ENCODE measurements around the gene APOBEC3F. TPM values are rescaled to one million over a fixed set of nuclear protein-coding genes. Genes with fewer than 3 reads are reported as not detected.
"Not testable (repeated sequence)": the region's sequence is repeated elsewhere in the genome, so short reads cannot be mapped to it uniquely, and the experiment has no call there.

Gene APOBEC3F
- total RNA-seq, 3 donors from 2014 or later (not counting 1 experiment from before 2014, with no cell fraction given) = 30.1 to 54.4 (median 41.0) TPM

DNA sequence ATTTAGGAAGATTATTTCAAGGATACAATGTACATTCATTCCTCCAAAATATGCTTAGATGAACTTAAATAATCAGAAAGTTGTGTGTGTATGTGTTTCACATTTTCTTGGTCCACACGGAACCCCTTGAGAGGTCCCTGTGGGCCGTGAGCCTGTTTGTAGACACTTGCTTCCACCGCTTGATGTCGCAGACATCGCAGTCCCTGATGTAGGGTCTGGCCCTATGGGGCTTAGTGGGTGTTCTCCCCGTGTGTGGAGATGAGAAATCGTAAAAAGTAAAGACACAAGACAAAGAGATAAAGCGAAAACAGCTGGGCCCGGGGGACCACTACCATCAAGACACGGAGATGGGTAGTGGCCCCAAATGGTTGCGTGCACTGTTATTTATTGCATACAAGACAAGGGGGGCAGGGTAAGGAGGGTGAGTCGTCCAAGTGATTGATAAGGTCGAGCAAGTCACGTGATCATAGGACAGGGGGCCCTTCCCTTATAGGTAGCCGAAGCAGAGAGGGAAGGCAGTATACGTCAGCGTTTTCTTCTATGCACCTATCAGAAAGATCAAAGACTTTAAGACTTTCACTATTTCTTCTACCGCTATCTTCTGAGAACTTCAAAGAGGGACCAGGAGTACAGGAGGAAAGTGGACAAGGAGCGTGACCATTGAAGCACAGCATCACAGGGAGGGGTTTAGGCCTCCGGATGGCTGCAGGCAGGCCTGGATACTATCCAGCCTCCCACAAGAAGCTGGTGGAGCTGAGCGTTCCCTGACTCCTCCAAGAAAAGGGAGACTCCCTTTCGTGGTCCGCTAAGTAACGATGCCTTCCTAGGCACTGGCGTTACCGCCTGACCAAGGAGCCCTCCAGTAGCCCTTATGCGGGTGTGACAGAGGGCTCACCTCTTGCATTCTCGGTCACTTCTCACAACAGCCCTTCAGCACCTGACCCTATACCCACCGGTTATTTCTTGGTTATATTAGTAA is 27.8 kb upstream of the APOBEC3F start:
- Mint-ChIP-seq H3K4me1 (peaks cover 23 to 40% of the 10 kb centered on the region in 2 donors), H3K27me3 (ENCODE audit: low read depth in 2 of 2) (no peaks in the 10 kb centered on the region), H3K27ac (peak overlapping the region; percentile 93 to 96), H3K4me3 (peak overlapping the region; percentile 59), H3K9me3 (no peaks in the 10 kb centered on the region), H3K36me3 (no peaks in the 10 kb centered on the region)
- ATAC-seq (no peak), DNase-seq (no peak)
- peaks cover 40% of the 10 kb centered on the region for H3K4me1 ChIP-seq (ENCODE audit: control insufficient read depth, insufficient read depth, low read length)
- intact Hi-C loops (cut with micrococcal nuclease) = no loop called here
- WGBS (ENCODE audit: insufficient coverage) = 92% methylated on average over 26 of the region's 29 CpGs
- TF ChIP-seq, protein P1, sequence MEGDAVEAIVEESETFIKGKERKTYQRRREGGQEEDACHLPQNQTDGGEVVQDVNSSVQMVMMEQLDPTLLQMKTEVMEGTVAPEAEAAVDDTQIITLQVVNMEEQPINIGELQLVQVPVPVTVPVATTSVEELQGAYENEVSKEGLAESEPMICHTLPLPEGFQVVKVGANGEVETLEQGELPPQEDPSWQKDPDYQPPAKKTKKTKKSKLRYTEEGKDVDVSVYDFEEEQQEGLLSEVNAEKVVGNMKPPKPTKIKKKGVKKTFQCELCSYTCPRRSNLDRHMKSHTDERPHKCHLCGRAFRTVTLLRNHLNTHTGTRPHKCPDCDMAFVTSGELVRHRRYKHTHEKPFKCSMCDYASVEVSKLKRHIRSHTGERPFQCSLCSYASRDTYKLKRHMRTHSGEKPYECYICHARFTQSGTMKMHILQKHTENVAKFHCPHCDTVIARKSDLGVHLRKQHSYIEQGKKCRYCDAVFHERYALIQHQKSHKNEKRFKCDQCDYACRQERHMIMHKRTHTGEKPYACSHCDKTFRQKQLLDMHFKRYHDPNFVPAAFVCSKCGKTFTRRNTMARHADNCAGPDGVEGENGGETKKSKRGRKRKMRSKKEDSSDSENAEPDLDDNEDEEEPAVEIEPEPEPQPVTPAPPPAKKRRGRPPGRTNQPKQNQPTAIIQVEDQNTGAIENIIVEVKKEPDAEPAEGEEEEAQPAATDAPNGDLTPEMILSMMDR (IDR thresholded peaks at IDR 0.05) = no peak
- no peak overlapping the region for H3K4me3 ChIP-seq (ENCODE audit: low read length)
- no peaks in the 10 kb centered on the region for H3K27me3 ChIP-seq (ENCODE audit: control insufficient read depth, insufficient read depth, low read length)
- H3K9me3 ChIP-seq (ENCODE audit: control insufficient read depth, insufficient read depth, low read length) = no peaks in the 10 kb centered on the region
- H3K27ac ChIP-seq (ENCODE audit: low read length) = peak overlapping the region; percentile 93
- H3K36me3 ChIP-seq (ENCODE audit: control insufficient read depth, insufficient read depth, low read length) = peaks cover 3% of the 10 kb centered on the region

DNA sequence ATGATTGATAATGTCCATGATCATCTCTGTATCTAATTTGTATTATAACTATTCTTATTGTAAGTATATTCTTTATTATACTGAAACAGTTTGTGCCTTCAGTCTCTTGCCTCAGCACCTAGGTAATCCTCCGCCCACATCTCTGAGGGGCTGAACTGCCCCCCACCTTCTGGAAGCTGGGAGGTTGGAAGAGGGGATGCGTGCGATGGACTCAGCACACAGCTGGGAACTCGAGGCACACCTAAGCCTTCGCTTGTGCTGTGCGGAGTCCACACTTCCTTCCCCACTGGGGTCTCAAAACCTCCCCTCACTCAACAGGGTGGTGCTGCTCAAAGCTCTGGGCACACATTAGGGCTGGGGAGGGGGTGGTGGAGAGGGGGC is 27.1 kb upstream of the APOBEC3F start:
- H3K36me3 Mint-ChIP-seq; H3K27me3 ChIP-seq (ENCODE audit: control insufficient read depth, insufficient read depth, low read length); H3K27me3 Mint-ChIP-seq (ENCODE audit: low read depth in 2 of 2); H3K9me3 ChIP-seq (ENCODE audit: control insufficient read depth, insufficient read depth, low read length); intact Hi-C loops (cut with micrococcal nuclease); H3K9me3 Mint-ChIP-seq: not testable (repeated sequence)
- peak overlapping the region; percentile 93 to 96 for H3K27ac Mint-ChIP-seq
- peak overlapping the region; percentile 61 for H3K4me3 ChIP-seq (ENCODE audit: low read length)
- H3K27ac ChIP-seq (ENCODE audit: low read length) = peak overlapping the region; percentile 93
- peak overlapping the region; percentile 97 for H3K4me3 Mint-ChIP-seq
- peak in 1 of 2 donors; percentile 35 for DNase-seq
- peaks cover 11% of the 10 kb centered on the region for H3K36me3 ChIP-seq (ENCODE audit: control insufficient read depth, insufficient read depth, low read length)
- peaks cover 40% of the 10 kb centered on the region for H3K4me1 ChIP-seq (ENCODE audit: control insufficient read depth, insufficient read depth, low read length)
- peaks cover 18 to 46% of the 10 kb centered on the region in 2 donors for H3K4me1 Mint-ChIP-seq
- WGBS (ENCODE audit: insufficient coverage) = no CpG with 5 or more reads among the region's 6 CpGs
- peak; percentile 16 to 43 (median 29) for ATAC-seq

DNA sequence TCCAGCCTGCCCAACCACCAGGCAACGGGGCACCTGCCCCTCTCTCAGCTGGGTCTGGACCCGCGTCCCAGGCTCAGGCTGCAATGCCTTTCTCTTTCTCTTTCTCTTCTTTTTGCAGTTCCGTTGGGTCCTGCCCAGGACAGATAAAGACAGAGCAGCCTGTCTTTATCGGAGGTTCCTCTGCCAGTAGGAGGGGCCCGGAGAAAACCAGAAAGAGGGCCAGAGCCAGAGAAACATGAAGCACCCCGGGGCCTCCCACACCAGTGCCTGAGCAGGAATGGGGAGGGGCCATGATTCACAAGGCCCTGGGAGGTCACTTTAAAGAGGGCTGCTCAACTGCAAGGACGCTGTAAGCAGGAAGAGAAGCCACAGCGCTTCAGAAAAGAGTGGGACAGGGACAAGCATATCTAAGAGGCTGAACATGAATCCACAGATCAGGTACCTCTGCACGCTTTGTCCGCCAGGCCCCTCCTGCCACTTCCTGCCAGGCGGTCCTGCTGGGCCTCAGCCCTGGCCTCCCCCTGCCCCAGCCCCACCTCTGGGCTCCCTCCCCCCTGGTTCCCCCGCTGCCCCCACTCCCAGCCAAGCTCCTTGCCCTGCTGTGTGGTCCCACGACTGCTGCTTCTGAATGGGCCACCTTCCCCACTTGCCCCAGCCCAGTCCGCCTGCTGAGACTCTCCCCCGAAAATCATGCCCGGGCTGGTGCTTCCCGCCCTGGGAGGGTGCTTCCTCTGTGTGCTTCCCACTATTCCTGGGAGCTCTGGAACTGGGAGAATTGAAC is 26.5 kb upstream of the APOBEC3F start, which contains the start of gene APOBEC3C:
Gene APOBEC3C (plus strand): TSS at position 316 of the 781 bp plus-strand sequence. CDS start 106 bp downstream, at position 422.
- H3K36me3 Mint-ChIP-seq = no peaks in the 10 kb centered on the region
- under 1% methylated on average over 18 of the region's 18 CpGs for WGBS (ENCODE audit: insufficient coverage)
- intact Hi-C loops (cut with micrococcal nuclease) = loop anchor here (2.0 kb wide), 2 partner anchors 77 to 109 kb away; no protein-coding TSS in a partner anchor
- no peaks in the 10 kb centered on the region for H3K27me3 Mint-ChIP-seq (ENCODE audit: low read depth in 2 of 2)
- peak; percentile 91 to 93 (median 92) for ATAC-seq
- DNase-seq = peak; percentile 66 to 84
- H3K4me1 Mint-ChIP-seq = peaks cover 18 to 48% of the 10 kb centered on the region in 2 donors
- H3K4me3 Mint-ChIP-seq = peak within 1 kb of the TSS; percentile 97
- peaks cover 16% of the 10 kb centered on the region for H3K36me3 ChIP-seq (ENCODE audit: control insufficient read depth, insufficient read depth, low read length)
- TF ChIP-seq, protein P1 (IDR thresholded peaks at IDR 0.05) = no peak
- H3K27ac Mint-ChIP-seq = peak within 1 kb of the TSS; percentile 93 to 96
- H3K27ac ChIP-seq (ENCODE audit: low read length) = peak within 1 kb of the TSS; percentile 93
- H3K9me3 ChIP-seq (ENCODE audit: control insufficient read depth, insufficient read depth, low read length) = no peaks in the 10 kb centered on the region
- peak within 1 kb of the TSS; percentile 61 for H3K4me3 ChIP-seq (ENCODE audit: low read length)
- no peaks in the 10 kb centered on the region for H3K9me3 Mint-ChIP-seq
- peaks cover 40% of the 10 kb centered on the region for H3K4me1 ChIP-seq (ENCODE audit: control insufficient read depth, insufficient read depth, low read length)
- H3K27me3 ChIP-seq (ENCODE audit: control insufficient read depth, insufficient read depth, low read length) = no peaks in the 10 kb centered on the region

DNA sequence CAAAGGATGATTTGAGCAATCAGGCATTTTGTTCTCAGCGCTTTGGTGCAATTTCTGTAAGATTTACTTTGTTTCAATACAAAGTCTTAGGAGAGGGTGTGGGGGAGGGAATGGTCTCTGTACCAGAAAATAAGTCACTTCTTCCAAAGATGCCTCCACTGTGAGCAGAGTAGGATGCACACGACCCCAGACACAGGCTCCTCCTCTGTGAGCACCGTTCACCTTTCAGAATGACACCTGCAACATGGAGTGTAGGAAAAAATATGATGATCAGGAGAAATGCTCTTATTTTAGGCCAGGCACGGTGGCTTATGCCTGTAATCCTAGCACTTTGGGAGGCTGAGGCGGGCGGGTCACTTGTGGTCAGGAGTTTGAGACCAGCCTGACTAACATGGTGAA is 25.9 kb upstream of the APOBEC3F start:
- not testable (repeated sequence) for H3K27me3 Mint-ChIP-seq (ENCODE audit: low read depth in 2 of 2); ATAC-seq; H3K9me3 ChIP-seq (ENCODE audit: control insufficient read depth, insufficient read depth, low read length); H3K36me3 Mint-ChIP-seq; H3K9me3 Mint-ChIP-seq; H3K27me3 ChIP-seq (ENCODE audit: control insufficient read depth, insufficient read depth, low read length)
- WGBS (ENCODE audit: insufficient coverage) = 17% methylated on average over 6 of the region's 6 CpGs
- peak in 1 of 2 donors; percentile 30 for DNase-seq
- peaks cover 18 to 52% of the 10 kb centered on the region in 2 donors for H3K4me1 Mint-ChIP-seq
- H3K4me1 ChIP-seq (ENCODE audit: control insufficient read depth, insufficient read depth, low read length) = peaks cover 40% of the 10 kb centered on the region
- peak overlapping the region; percentile 93 to 96 for H3K27ac Mint-ChIP-seq
- peak overlapping the region; percentile 97 for H3K4me3 Mint-ChIP-seq
- intact Hi-C loops (cut with micrococcal nuclease) = loop anchor here (2.0 kb wide), 2 partner anchors 76 to 108 kb away; no protein-coding TSS in a partner anchor
- H3K27ac ChIP-seq (ENCODE audit: low read length) = peak overlapping the region; percentile 93
- peak overlapping the region; percentile 61 for H3K4me3 ChIP-seq (ENCODE audit: low read length)
- H3K36me3 ChIP-seq (ENCODE audit: control insufficient read depth, insufficient read depth, low read length) = peaks cover 18% of the 10 kb centered on the region
